Endothelial cell (in vitro differentiated cells): ENCODE data around the gene CTAGE15. TPM values are rescaled to one million over a fixed set of nuclear protein-coding genes. Genes with fewer than 3 reads are reported as not detected.

Source experiments
- total RNA-seq: library from RNA; stranded (reverse); fragmentation: NEBNext Ultra II Directional; extraction: Animal tissue kit (Norgen Biotek cat#: 25700); gene quantifications from one replicate; pipeline ENCODE4 v1.2.1, GENCODE V29; 2021; ENCODE audit not compliant: unreplicated experiment

CTAGE15 gene
- total RNA-seq, 1 donor from 2014 or later: 0.31 TPM

Other genes starting within 250 kb of the CTAGE15 start
- 1.0 TPM for gene FAM131B, start 209.1 kb upstream of the CTAGE15 start, total RNA-seq
- 237 TPM for gene ZYX, start 190.5 kb upstream of the CTAGE15 start, total RNA-seq
- 7.1 TPM for gene EPHA1, start 162.9 kb upstream of the CTAGE15 start, total RNA-seq
- not detected for gene TAS2R60, start 128.3 kb upstream of the CTAGE15 start, total RNA-seq
- not detected for gene TAS2R41, start 93.9 kb upstream of the CTAGE15 start, total RNA-seq
- gene TCAF2, start 49.2 kb downstream of the CTAGE15 start, total RNA-seq: 0.38 TPM
- gene CTAGE6, start 185.9 kb downstream of the CTAGE15 start, total RNA-seq: not detected